HG03469 (cell line): ENCODE data around the gene FAM120A.
A peak's percentile ranks its signal among the peaks of the same experiment; 100 is the strongest.

ENCODE experiments used
- ATAC-seq: cut with Tn5 transposase; IDR thresholded peaks from one replicate; pipeline ENCODE4 v1.9.1; 2021; ENCODE audit warnings: mild to moderate bottlenecking, moderate library complexity, moderate number of reproducible peaks; ENCODE audit not compliant: unreplicated experiment

The FAM120A gene

GRCh38 chr9:93447655-93448054, 3.8 kb upstream of the FAM120A start:
- ATAC-seq = no peak

GRCh38 chr9:93451849-93452709, 594 bp downstream of the FAM120A start:
- no peak for ATAC-seq

GRCh38 chr9:93452710-93453046, 1.2 kb downstream of the FAM120A start:
- ATAC-seq = no peak

- ATAC-seq = peak; percentile 48
Measured at GRCh38 chr9:93453047-93453914, 1.8 kb downstream of the FAM120A start, which contains the start of gene FAM120AOS. FAM120AOS (minus strand) TSS chr9:93453581; CDS start chr9:93452709, 872 bp downstream.

- ATAC-seq = no peak
Measured at GRCh38 chr9:93456022-93456421, 4.5 kb downstream of the FAM120A start.

- no peak for ATAC-seq
Measured at GRCh38 chr9:93456504-93456903, 5.0 kb downstream of the FAM120A start.

- ATAC-seq = no peak
Measured at GRCh38 chr9:93457006-93457405, 5.5 kb downstream of the FAM120A start.

- ATAC-seq = no peak
Measured at GRCh38 chr9:93458712-93459111, 7.2 kb downstream of the FAM120A start.

- no peak for ATAC-seq
Measured at GRCh38 chr9:93459432-93459847, 8.0 kb downstream of the FAM120A start.

- no peak for ATAC-seq
Measured at GRCh38 chr9:93460689-93461413, 9.4 kb downstream of the FAM120A start.

GRCh38 chr9:93461414-93461743, 9.9 kb downstream of the FAM120A start:
- no peak for ATAC-seq

GRCh38 chr9:93461821-93462220, 10.3 kb downstream of the FAM120A start:
- no peak for ATAC-seq

- no peak for ATAC-seq
Measured at GRCh38 chr9:93463638-93464248, 12.3 kb downstream of the FAM120A start.

- ATAC-seq = no peak
Measured at GRCh38 chr9:93464395-93464794, 12.9 kb downstream of the FAM120A start.

- no peak for ATAC-seq
Measured at GRCh38 chr9:93464876-93465275, 13.4 kb downstream of the FAM120A start.

- no peak for ATAC-seq
Measured at GRCh38 chr9:93465855-93466254, 14.4 kb downstream of the FAM120A start.

GRCh38 chr9:93466416-93467061, 15.1 kb downstream of the FAM120A start:
- no peak for ATAC-seq

- no peak for ATAC-seq
Measured at GRCh38 chr9:93467062-93467416, 15.6 kb downstream of the FAM120A start.

GRCh38 chr9:93467462-93467861, 16.0 kb downstream of the FAM120A start:
- ATAC-seq = no peak

- ATAC-seq = no peak
Measured at GRCh38 chr9:93468763-93469456, 17.4 kb downstream of the FAM120A start.
